Right forelimb (tissue), 1 donor: ENCODE measurements around the gene FUT6.
"Not testable (repeated sequence)": the region's sequence is repeated elsewhere in the genome, so short reads cannot be mapped to it uniquely, and the experiment has no call there.

Experiments
- DNase-seq: peaks from one replicate; pipeline ENCODE4 v3.0.0-alpha.2; 2018

The FUT6 gene

DNA sequence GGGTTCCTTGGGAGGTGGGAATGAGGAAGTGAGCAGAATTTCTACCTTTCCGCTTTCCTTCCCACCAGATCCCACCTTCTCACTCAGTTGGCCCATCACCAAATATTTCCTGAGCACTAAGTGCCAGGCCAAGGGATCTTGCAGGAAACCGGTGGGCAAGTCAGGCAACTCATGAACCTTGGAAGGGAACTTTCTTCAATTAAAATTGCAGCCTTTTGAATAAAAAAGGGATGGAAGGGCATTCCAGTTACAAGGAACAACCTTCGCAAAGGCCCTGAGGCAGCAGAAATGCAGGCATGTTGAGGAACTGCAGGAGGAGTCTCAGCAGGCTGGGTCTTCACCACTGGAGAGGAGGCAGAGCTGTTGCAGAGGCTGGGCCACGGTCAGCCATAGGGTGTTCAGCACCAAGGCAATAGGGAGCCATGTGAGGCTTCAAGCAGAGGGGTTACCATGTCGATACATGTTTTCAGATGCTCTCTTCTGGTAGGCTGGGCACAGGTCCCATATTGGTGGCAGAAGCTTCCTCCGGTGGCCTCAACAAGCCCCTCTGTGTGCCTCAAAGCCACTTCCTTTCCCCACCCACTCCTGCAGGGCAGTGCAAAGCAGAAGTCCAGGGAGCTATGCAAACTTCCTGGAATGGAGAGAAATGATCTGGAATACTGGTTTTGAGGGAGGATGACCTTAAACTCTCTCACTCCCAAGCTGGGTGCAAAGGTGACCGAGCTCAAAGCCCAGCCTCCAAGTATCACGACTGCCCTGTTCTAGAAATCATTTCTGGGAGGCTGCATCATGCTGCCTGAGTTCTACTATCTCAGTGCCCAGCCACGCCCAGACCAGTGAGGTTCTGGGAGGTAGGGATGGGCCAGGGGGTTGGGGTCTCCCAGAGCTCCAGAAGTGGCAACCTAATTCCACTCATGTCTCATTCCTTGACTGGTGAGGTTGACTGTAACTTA, at the start of gene FUT6:
Gene FUT6 (minus strand): TSS at position 638 of the 953 bp plus-strand sequence. CDS start 7,135 bp downstream, outside the sequence.
- DNase-seq: no peak

GRCh38 chr19:5884065-5884811, 44.7 kb upstream of the FUT6 start:
- not testable (repeated sequence) for DNase-seq

DNA sequence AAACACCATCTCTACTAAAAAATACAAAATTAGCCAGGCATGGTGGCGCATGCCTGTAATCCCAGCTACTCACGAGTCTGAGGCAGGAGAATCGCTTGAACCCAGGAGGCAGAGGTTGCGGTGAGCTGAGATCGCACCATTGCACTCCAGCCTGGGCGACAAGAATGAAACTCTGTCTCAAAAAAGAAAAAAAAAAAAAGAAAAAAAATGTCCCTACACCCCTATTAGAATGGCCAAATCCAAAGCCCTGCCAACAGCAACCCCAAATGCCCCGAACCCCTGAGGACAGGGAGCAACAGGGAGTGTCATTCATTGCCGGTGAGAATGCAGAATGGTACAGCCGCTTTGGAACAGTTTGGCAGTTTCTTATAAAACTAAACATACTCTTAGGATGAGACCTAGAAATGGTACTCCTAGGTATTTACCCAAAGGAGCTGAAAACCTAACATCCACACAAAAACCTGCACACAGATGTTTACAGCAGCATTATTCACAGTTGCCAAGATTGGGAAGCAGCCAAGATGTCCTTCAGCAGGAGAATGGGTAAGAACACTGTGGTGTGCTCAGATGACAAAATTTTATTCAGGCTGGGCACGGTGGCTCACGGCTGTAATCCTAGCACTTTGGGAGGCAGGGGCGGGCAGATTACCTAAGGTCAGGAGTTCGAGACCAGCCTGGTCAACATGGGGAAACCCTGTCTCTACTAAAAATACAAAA, 43.8 kb upstream of the FUT6 start:
- not testable (repeated sequence) for DNase-seq

GRCh38 chr19:5882421-5882968, 43.0 kb upstream of the FUT6 start:
- no peak for DNase-seq

DNA sequence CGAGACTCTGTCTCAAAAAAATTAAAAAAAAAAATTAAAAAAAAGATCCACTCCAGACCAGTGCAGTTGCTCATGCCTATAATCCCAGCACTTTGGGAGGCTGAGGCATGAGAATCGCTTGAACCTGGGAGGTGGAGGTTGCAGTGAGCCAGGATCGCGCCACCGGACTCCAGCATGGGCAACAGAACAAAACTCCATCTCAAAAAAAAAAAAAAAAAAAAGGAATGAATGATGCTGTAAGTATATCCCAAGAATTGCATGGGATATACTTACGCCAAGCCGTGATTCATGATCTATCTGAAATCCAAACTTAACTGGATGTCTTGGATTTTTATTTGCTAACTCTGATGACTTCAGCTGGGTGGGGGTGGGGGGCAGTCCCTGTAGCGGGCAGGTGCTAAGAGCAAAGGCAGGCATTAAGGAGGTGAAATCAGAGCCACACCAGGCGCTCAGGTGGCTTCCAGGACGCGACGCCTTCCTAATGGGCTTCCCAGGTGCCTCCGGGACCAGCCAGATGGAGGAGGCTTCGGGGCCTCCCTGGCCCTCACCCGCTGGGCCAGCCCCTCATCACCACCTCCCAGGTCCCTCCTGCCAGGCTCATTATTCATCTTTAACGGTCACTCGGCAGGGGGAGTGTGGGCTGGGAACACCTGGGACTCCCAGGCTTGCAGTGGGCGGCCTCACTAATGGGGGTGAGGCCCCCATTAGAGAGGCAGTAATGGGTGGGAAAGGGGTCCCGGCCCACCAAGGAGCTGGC, 42.2 kb upstream of the FUT6 start:
- DNase-seq: no peak

DNA sequence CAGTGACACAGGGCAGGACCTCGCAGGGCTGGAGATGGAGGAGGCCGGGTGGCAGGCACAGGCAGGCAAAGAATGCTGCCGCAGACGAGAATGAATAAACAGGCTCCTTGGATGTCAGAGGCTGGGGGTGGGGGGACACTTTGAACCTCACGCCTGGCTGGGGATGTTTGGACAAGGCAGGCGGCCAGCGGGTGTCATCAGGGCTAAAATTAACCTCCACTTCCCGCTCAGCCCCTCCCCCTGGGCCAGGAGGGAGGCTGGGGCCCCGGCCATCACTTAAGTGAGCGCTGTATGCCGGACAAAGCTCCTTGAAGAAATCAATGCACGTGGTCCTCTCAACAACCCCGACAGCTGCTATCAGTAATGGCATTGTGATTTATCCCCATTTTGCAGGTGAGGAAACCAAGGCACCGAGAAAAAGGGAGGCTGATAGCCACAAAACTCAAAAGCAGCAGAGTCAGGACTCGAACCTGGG, 41.1 kb upstream of the FUT6 start:
- peak; percentile 78 for DNase-seq

DNA sequence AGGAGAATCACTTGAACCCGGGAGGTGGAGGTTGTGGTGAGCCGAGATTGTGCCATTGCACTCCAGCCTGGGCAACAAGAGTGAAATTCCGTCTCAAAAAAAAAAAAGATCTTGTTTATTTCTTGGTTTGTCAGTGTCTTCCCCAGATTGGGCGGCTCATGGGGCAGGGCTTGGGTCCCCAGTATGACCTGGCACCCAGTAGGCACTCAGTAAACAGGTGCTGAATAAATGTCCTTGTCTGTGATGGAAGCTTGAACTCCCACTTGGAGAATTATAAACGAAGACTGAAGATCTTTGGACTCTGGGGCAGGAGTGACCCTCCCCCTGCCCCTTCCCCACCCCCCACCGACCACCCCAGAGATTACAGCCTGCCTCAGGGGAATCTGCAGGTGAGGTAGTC, 40.7 kb upstream of the FUT6 start:
- DNase-seq: no peak

GRCh38 chr19:5877882-5878281, 38.4 kb upstream of the FUT6 start:
- no peak for DNase-seq

DNA sequence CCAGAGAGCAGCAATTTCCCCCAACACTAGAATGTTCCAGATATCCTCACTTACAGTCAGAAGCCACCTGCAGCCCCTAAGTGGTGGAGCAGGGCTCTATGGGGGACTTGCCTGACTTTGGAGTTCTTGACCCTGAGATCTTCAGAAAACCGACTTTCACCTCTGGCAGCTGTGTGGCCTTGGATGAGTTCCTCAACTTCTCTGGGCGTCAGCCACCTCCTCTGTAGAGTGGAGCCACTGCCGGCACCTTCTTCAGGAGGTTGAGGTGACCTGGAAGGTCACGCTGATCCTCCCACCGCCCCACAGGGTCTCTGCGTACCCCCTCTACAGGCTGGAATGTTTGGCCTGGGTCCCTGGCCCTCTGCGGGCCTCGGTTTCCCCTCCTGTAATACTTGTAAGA, 37.9 kb upstream of the FUT6 start:
- no peak for DNase-seq

DNA sequence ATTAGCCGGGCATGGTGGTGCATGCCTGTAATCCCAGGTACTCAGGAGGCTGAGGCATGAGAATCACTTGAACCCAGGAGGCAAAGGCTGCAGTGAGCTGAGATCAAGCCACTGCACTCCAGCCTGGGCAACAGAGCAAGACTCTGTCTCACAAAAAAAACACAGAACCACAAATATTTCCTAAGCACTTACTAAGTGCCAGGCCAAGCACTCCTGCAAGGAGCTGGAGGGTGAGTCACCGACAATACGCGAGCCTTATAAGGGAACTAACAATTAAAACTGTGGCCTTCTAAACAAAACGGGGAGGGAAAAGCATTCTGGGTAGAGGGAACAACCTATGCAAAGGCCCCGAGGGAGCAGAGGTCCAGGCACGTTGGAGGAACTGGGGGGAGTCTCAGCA, 35.0 kb upstream of the FUT6 start:
- DNase-seq: not testable (repeated sequence)

- no peak for DNase-seq
Observed at GRCh38 chr19:5873617-5874199, 34.2 kb upstream of the FUT6 start.

DNA sequence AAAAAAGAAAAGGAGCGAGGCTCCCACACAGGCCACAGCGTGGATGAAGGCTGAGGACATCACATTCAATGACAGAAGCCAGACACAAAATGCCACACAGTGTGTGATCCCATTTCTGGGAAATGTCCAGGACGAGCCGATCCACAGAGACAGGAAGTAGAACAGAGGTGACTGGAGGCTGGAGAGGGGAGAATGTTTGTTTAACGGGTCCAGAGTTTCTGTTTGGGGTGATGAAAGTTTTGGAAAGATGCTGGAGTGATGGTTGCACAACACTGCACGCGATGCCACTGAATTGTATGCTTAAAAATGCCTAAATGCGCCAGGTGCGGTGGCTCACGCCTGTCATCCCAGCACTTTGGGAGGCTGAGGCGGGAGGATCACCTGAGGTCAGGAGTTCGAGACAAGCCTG, 31.5 kb upstream of the FUT6 start:
- no peak for DNase-seq

- DNase-seq: no peak
Observed at GRCh38 chr19:5867201-5868136, 28.0 kb upstream of the FUT6 start.

DNA sequence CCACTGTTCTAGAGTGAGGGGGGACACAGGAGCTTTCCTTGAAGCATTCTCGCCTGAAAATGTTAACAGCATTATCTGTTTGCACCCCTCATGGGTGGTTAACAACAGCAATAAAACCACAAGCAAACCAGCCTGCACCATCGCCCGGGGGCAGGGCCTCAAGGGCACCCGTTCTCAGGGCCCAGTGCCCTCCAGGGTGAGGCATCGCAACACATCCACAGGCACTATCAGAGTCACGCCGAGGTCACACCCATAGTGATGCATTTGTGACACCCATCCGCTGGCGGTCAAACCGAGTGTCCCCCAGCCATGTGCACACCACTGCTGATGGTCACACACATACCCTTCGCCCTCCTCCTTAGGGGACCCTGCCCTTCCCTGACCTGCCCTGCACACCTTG, 26.3 kb upstream of the FUT6 start:
- DNase-seq: no peak

DNA sequence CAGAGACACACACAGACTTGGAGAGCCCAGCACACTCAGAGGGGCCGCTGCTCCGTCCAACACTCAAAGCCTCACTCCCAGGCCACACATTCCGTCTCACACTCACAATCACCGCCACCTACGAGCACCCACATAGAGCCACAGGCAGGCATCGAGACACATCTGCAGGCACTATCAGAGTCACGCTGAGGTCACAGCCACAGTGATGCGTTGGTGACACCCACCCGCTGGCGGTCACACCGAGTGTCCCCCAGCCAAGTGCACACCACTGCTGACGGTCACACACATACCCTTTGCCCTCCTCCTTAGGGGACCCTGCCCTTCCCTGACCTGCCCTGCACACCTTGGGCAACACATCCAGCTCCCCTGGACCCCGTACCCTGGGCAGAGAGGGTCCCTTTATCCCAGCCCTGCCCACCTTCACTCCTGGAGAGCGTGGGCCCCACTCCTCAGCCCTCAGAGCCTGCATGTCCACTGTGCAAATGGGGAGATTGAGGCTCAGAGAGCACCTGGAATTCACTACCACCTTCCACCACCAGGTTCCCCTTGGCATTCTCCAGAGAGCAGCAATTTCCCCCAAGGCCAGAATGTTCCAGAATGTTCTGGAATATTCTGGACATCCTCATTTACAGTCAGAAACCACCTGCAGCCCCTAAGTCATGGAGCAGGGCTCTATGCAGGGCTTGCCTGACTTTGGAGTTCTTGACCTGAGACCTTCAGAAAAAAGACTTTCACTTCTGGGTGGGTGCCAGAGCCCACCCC, 25.4 kb upstream of the FUT6 start:
- no peak for DNase-seq

DNA sequence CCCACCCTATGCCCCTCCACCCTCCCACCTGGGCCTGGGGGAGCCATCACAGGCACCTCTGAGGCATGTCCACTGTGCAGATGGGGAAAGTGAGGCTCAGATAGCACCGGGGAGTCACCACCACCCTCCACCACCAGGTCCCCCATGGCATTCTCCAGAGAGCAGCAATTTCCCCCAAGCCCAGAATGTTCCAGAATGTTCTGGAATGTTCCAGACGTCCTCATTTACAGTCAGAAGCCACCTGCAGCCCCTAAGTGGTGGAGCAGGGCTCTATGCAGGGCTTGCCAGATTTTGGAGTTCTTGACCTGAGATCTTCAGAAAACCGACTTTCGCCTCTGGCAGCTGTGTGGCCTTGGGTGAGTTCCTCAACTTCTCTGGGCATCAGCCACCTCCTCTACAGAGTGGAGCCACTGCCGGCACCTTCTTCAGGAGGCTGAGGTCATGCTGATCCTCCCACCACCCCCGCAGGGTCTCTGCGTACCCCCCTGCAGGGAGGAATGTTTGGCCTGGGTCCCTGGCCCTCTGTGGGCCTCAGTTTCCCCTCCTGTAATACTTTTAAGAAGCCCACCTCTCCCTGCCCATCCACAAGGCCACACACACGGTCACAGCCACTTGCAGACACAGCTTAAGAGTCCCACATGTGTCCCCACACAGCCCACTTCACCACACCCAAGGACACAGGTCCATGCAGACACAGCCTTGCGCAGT, 24.7 kb upstream of the FUT6 start:
- DNase-seq: no peak

DNA sequence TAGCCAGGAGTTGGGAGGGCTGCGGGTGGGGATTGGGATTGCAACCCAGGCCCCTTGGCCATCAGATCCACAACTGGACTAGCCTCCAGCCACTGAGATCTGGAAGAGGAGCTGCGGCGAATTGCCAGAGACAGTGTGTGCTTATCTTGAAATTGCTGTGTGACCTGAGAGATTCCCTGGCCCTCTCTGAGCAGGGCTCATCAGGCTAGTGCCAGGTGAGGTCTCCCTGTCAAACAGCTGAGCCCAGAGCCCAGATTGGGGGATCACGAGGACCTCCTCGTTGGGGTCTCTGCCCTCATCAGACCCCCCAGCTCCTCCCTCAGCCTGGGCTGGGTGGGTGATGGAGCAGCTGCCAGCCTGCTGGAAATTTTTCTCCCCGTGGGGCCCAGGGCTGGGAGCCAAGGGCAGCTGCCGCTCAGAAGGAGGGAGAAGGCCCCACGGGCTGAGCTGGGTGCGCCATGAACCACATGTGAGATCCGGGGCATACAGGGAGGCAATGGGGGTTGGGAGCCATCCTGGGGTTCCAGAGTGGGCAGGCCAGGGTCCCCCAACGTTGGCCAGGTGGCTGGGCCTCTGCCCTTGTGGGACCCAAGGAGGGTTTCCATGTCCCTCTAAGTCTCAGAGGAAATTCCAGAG, 23.6 kb upstream of the FUT6 start:
- DNase-seq: no peak
